ENCODE results near the gene ME3.

- TF ChIP-seq EZH2phosphoT487 (IDR thresholded peaks at IDR 0.05) (no peak), EZH2 (IDR thresholded peaks at IDR 0.05) (no peak), CTCF (IDR thresholded peaks at IDR 0.05) (no peak)
Observed at GRCh38 chr11:86397351-86397750, 275.1 kb downstream of the ME3 start.

Measured in neural progenitor cell (in vitro differentiated cells).